NT2/D1 (cell line): ENCODE measurements around the gene CACHD1.

Experiments used
- SUZ12 ChIP-seq: IDR thresholded peaks from 2 replicates; pipeline ENCODE4 v1.6.1; 2011; ENCODE audit not compliant: insufficient read length, insufficient read depth; ENCODE audit errors: extremely low read depth
- YY1 ChIP-seq: IDR thresholded peaks from 2 replicates; pipeline ENCODE4 v1.6.1; 2011; ENCODE audit not compliant: insufficient read length, insufficient read depth
- ZNF274 ChIP-seq: IDR thresholded peaks from 2 replicates; pipeline ENCODE4 v1.6.1; 2011; ENCODE audit warnings: mild to moderate bottlenecking, low read depth, low read length

DNA sequence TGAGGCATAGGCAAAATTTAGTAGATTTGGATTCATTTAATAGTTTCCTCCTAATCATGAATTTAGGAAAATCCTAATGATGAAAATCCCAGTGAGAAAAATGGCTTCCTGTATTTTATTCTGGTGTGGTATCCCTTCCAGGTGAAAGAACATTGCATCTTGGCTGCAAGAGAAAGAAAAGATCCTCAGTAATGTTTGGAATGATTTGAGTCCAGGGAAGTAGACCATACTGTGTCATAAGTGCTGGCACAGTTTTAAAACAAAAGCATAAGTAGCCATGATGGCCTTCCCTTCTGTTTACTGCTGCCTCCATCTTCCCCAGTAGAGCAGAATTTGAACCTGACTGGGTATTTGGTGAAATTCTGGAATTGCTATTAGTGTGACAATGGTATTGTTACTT is 52.8 kb downstream of the CACHD1 start:
- TF ChIP-seq YY1 (no peak), SUZ12 (no peak), ZNF274 (no peak)
